ENCODE data around the gene SLC25A14.

DNA sequence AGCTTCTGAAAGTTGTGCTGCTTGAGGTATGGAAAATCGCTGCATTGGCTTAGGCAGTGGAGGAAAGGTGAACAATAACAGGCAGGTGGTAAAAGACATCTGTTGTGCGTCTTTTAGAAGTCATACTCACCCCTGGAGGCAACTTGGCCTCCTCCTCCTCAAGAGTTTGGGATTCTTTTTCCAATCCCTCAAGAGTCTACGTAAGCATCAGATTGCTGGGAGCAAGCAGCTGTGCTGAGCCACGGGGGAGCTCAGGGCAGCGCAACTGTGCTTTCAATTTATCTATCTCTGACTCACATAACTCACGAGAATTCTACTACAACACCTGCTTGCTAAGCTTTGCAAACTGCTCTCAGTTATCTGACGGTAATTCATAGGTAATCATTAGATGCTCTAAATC, 55.6 kb downstream of the SLC25A14 start:
- TF ChIP-seq POLR2A (IDR thresholded peaks at IDR 0.05; ENCODE audit: low read depth, low read length) (no peak), POLR2AphosphoS5 (IDR thresholded peaks at IDR 0.05; ENCODE audit: low read depth, low read length) (no peak), TAF1 (IDR thresholded peaks at IDR 0.05; ENCODE audit: borderline replicate concordance, low read depth, low read length) (no peak)

Data from GM12892 (cell line).